Cardiac muscle cell (in vitro differentiated cells and primary cell): ENCODE data around the gene PIGU. TPM values are rescaled to one million over a fixed set of nuclear protein-coding genes. Genes with fewer than 3 reads are reported as not detected.
A peak's percentile ranks its signal among the peaks of the same experiment; 100 is the strongest.

ENCODE experiments used
- DNase-seq, 2 donors: peaks; one replicate each; pipeline versions ENCODE4 v3.0.0 to v3.0.0-alpha.2; 2010 to 2017; ENCODE audit warnings: low read depth in 1 of 2, low spot score in 1 of 2
- H3K27ac ChIP-seq: fragments of 200-600 bp; sonication (generic); 2 replicates; pipeline ENCODE4 v1.5.1; 2016
- H3K27me3 ChIP-seq: fragments of 200-600 bp; sonication (generic); 2 replicates; pipeline ENCODE4 v1.6.0; 2016; ENCODE audit warnings: control low read depth
- H3K36me3 ChIP-seq: fragments of 200-600 bp; sonication (generic); 2 replicates; pipeline ENCODE4 v1.5.1; 2016; ENCODE audit warnings: control low read depth
- H3K4me1 ChIP-seq: fragments of 200-600 bp; sonication (generic); 2 replicates; pipeline ENCODE4 v1.8.1; 2017; ENCODE audit warnings: low read depth, mild to moderate bottlenecking, mixed run types
- H3K4me3 ChIP-seq: fragments of 200-600 bp; sonication (generic); 2 replicates; pipeline ENCODE4 v1.5.1; 2016; ENCODE audit warnings: mild to moderate bottlenecking
- H3K9me3 ChIP-seq: fragments of 200-600 bp; sonication (generic); 2 replicates; pipeline ENCODE4 v1.5.1; 2017; ENCODE audit warnings: low read depth, mild to moderate bottlenecking, control low read depth
- polyA plus RNA-seq: library from polyadenylated mRNA; unstranded; fragments of >200 nt; fragmentation: Nextera tagmentation; extraction: Ambion mirVana; gene quantifications from 2 replicates; pipeline ENCODE4 v1.2.1, GENCODE V29; 2016
- total RNA-seq: library from RNA; depleted of rRNA; stranded (reverse); fragments of >200 nt; gene quantifications from 2 replicates; pipeline ENCODE4 v1.2.3, GENCODE V29; 2016
- TF ChIP-seq, protein P1 (sequence below): IDR thresholded peaks from 2 replicates; pipeline ENCODE4 v1.5.1; 2012; ENCODE audit warnings: low read depth, mild to moderate bottlenecking, low read length

Gene PIGU
- total and polyA plus RNA-seq, 2 experiments from 2014 or later = 22.8 to 40.9 TPM

DNA sequence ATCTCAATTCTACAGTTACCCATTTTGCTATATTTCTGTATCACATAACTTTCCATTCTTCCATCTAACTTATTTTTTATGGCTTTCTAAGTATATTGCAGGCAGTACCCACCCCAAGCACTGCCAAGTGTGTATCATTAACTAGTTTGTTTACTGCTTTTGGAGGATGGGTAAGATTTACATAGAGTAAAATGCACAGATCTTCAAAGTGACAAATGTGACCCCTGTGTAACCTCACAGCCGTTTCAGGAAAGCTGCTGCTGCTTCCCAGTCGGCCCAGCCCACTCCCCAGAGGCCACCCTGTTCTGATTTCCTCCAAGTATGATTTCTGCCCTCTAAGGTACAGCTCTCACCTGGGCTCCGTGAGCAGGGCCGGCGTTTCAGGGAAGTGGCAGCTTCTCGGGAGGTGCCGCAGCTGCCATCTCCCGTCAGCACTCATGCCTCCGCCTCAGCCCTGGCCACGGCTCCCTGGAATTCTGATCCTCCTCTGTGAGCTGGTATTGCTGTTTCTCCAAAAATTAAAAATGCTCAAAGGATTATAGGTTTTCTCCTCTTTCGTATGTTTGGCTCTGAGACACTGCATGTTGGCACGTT lies 133.3 kb downstream of the PIGU start:
- no peak overlapping the region for H3K4me3 ChIP-seq
- H3K27me3 ChIP-seq = no peaks in the 10 kb centered on the region
- TF ChIP-seq, protein P1, sequence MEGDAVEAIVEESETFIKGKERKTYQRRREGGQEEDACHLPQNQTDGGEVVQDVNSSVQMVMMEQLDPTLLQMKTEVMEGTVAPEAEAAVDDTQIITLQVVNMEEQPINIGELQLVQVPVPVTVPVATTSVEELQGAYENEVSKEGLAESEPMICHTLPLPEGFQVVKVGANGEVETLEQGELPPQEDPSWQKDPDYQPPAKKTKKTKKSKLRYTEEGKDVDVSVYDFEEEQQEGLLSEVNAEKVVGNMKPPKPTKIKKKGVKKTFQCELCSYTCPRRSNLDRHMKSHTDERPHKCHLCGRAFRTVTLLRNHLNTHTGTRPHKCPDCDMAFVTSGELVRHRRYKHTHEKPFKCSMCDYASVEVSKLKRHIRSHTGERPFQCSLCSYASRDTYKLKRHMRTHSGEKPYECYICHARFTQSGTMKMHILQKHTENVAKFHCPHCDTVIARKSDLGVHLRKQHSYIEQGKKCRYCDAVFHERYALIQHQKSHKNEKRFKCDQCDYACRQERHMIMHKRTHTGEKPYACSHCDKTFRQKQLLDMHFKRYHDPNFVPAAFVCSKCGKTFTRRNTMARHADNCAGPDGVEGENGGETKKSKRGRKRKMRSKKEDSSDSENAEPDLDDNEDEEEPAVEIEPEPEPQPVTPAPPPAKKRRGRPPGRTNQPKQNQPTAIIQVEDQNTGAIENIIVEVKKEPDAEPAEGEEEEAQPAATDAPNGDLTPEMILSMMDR = no peak
- peaks cover 4% of the 10 kb centered on the region for H3K36me3 ChIP-seq
- H3K4me1 ChIP-seq = peaks cover 18% of the 10 kb centered on the region
- no peak for DNase-seq
- peak overlapping the region; percentile 18 for H3K27ac ChIP-seq
- no peaks in the 10 kb centered on the region for H3K9me3 ChIP-seq

DNA sequence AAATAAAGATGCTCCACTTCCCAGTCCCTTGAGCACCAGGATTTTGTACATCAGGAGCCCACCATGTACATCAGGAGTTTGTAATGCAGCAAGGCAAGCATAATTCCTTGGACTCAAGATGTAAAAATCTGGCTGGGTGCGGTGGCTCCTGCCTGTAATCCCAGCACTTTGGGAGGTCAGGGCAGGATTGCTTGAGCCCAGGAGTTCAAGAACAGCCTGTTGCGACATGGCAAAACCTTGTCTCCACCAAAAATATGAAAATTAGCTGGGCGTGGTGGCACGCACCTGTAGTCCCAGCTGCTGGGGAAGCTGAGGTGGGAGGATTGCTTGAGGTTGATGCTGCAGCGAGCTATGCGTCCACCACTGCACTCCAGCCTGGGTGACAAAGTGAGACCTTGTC lies 134.5 kb downstream of the PIGU start:
- Histone ChIP-seq H3K27me3 (no peaks in the 10 kb centered on the region), H3K36me3 (peaks cover 5% of the 10 kb centered on the region), H3K4me3 (no peak overlapping the region), H3K9me3 (no peaks in the 10 kb centered on the region), H3K27ac (no peak overlapping the region), H3K4me1 (peaks cover 18% of the 10 kb centered on the region)
- TF ChIP-seq, protein P1 = no peak
- DNase-seq = no peak

DNA sequence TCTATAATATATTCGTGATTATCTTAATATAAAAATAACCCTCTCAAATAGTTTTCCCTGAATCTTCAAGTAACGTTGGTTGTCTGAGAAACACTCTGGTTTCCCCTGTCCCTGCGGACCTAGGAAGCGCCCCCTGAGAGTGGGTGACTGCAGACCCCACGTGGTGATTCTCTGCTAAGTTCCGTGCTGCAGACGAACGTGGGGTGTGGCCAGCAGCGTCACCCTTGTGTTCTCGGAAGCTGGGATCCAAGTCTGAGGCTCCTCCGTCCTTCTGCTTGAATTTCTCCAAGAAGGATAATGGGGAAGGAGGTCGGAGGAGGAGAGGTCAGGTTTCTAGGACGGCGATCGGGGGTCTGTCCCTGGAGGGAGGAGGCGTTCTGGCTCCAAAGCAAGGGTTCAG lies 135.0 kb downstream of the PIGU start:
- no peaks in the 10 kb centered on the region for H3K9me3 ChIP-seq
- TF ChIP-seq, protein P1 = no peak
- no peak overlapping the region for H3K4me3 ChIP-seq
- no peak for DNase-seq
- no peak overlapping the region for H3K27ac ChIP-seq
- peaks cover 9% of the 10 kb centered on the region for H3K36me3 ChIP-seq
- no peaks in the 10 kb centered on the region for H3K27me3 ChIP-seq
- peaks cover 18% of the 10 kb centered on the region for H3K4me1 ChIP-seq

DNA sequence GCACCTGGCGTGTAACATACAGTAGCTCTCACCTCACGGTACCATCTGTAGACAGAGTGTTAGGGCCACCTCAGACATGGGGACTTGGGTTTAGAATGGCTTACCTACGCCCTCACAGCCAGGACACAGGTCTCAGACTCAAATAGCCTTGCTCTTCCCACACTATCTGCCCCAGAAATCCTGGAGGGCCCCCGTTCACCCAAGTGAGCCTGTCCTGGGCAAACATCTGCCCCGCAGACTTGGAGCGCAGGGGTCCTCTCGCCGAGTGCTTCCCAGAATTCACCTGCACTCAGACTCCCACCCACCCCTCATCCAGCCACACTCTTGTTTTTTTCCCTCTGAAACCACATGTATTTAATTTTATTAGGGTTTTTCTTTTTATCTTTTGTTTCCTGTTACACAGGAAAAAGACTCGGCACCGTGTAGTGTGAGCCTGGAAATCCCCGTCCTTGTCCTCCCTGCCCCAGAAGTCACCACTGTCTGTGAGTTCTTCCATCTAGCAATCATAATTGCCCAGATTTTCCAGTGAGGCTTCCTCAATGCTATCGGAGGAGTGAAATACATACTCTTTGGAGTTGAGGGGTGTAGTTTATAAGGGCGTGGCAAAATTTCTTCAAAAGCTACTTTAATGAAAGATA lies 135.5 kb downstream of the PIGU start:
- peaks cover 9% of the 10 kb centered on the region for H3K36me3 ChIP-seq

DNA sequence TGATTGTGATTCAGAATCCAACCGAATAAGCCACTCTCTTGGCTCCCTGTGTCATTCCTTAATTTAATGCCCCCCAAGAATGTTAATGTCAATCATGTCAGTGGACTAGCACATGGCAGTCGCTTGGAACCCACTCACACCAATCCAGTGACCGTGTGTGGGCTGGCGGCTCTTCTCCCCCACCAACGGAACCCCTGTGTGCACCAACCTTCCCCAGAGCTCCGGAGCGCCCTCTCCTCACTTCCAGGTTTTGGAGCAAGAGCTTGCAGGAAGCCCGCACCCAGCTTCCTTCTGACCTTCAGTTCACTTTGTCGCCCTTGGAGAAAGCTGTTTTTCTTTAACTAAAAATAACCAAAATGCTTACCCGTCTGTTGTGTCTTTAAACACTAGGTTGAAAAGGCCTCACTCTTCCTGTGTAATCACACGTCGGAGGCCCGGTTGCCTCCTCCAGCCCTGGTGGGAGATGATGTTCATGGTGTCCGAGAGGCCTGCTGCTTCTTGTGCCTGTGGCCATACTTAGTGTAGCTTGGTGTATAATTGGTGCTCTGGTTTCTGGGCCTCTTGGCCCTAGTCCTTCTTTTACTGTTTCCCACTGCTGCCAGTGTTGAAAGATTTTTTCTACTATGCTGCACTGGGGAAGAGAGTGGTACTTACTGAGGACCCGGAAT lies 136.2 kb downstream of the PIGU start:
- no peak overlapping the region for H3K27ac ChIP-seq
- H3K27me3 ChIP-seq = no peaks in the 10 kb centered on the region
- peaks cover 18% of the 10 kb centered on the region for H3K4me1 ChIP-seq
- TF ChIP-seq, protein P1 = no peak
- peaks cover 15% of the 10 kb centered on the region for H3K36me3 ChIP-seq
- DNase-seq = no peak
- no peak overlapping the region for H3K4me3 ChIP-seq
- H3K9me3 ChIP-seq = no peaks in the 10 kb centered on the region

More for the DNA sequence above, 135.5 kb downstream of the PIGU start:
- Histone ChIP-seq H3K27me3 (no peaks in the 10 kb centered on the region), H3K4me3 (no peak overlapping the region), H3K9me3 (no peaks in the 10 kb centered on the region), H3K4me1 (peaks cover 18% of the 10 kb centered on the region), H3K27ac (no peak overlapping the region)
- no peak for DNase-seq
- TF ChIP-seq, protein P1 = no peak
